ENCODE data around the gene CFLAR.
A peak's percentile ranks its signal among the peaks of the same experiment; 100 is the strongest.

The CFLAR gene

DNA sequence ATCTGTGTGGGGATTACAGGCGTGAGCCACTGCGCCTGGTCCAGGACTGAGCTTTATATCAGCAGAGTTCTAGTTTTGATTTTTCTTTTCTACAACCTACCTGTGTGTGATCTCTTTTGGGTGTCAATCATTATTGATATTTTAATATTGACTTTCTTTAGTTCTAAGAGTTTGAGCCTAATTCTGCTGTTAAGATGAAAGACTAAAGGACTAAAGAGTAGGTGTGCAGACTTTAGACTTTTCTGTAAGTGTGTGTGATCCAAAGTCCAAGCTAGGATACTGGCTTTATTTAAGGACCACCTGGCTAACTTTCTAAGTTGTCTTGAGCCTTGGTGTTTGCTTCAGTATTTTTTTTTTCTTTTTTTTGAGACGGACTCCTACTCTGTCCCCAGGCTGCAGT is 79.4 kb downstream of the CFLAR start:
- no peaks in the 10 kb centered on the region for H3K9me3 ChIP-seq (ENCODE audit: control insufficient read depth in 1 of 2, low read length in 2 of 2)
- H3K27ac ChIP-seq (ENCODE audit: low read depth, low read length): no peak overlapping the region
- H3K9ac ChIP-seq (ENCODE audit: low read depth in 1 of 2, low read length in 2 of 2): no peak overlapping the region
- peaks cover 47 to 49% of the 10 kb centered on the region in 2 donors for H3K4me1 ChIP-seq (ENCODE audit: control insufficient read depth in 1 of 2, insufficient read depth in 2 of 2, low read length in 2 of 2)
- peak overlapping the region in 1 of 2 donors; percentile 10 for H3K4me3 ChIP-seq (ENCODE audit: low read depth in 1 of 2, low read length in 2 of 2)
- no peaks in the 10 kb centered on the region for H3K27me3 ChIP-seq (ENCODE audit: control insufficient read depth in 1 of 2, insufficient read depth in 2 of 2, low read length in 2 of 2)
- peaks cover 28 to 32% of the 10 kb centered on the region in 2 donors for H3K36me3 ChIP-seq (ENCODE audit: control insufficient read depth in 1 of 2, insufficient read depth in 2 of 2, low read length in 2 of 2)

DNA sequence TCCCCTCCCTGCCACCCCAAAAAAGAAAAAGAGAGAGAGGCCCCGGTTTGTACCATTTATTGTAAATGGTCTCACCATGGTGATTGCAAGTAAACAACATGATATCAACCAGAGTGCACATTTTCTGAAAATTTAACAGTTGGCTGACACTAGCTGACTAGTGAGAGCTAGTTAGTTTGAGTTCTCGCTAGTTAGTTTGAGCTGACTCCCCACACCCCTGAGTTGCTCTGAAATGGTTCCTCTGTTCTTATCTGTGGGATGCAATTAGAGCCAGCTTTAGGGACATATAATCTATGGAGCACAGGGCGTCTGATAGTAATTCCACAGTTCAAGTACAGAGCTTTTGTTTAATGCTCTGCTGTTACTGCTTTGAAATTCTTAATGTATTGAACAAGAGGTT is 80.0 kb downstream of the CFLAR start:
- Histone ChIP-seq H3K27me3 (ENCODE audit: control insufficient read depth in 1 of 2, insufficient read depth in 2 of 2, low read length in 2 of 2) (no peaks in the 10 kb centered on the region), H3K9me3 (ENCODE audit: control insufficient read depth in 1 of 2, low read length in 2 of 2) (no peaks in the 10 kb centered on the region), H3K36me3 (ENCODE audit: control insufficient read depth in 1 of 2, insufficient read depth in 2 of 2, low read length in 2 of 2) (peaks cover 31 to 35% of the 10 kb centered on the region in 2 donors), H3K4me1 (ENCODE audit: control insufficient read depth in 1 of 2, insufficient read depth in 2 of 2, low read length in 2 of 2) (peaks cover 46% of the 10 kb centered on the region in 2 donors), H3K27ac (ENCODE audit: low read depth, low read length) (no peak overlapping the region), H3K4me3 (ENCODE audit: low read depth in 1 of 2, low read length in 2 of 2) (peak overlapping the region in 1 of 2 donors; percentile 10), H3K9ac (ENCODE audit: low read depth in 1 of 2, low read length in 2 of 2) (no peak overlapping the region)

GRCh38 chr2:201196803-201197202 is 80.8 kb downstream of the CFLAR start:
- H3K9ac ChIP-seq (ENCODE audit: low read depth in 1 of 2, low read length in 2 of 2): no peak overlapping the region
- no peak overlapping the region for H3K27ac ChIP-seq (ENCODE audit: low read depth, low read length)
- no peak overlapping the region for H3K4me3 ChIP-seq (ENCODE audit: low read depth in 1 of 2, low read length in 2 of 2)
- no peaks in the 10 kb centered on the region for H3K9me3 ChIP-seq (ENCODE audit: control insufficient read depth in 1 of 2, low read length in 2 of 2)
- no peaks in the 10 kb centered on the region for H3K27me3 ChIP-seq (ENCODE audit: control insufficient read depth in 1 of 2, insufficient read depth in 2 of 2, low read length in 2 of 2)
- peaks cover 24 to 41% of the 10 kb centered on the region in 2 donors for H3K36me3 ChIP-seq (ENCODE audit: control insufficient read depth in 1 of 2, insufficient read depth in 2 of 2, low read length in 2 of 2)
- peaks cover 38% of the 10 kb centered on the region in 2 donors for H3K4me1 ChIP-seq (ENCODE audit: control insufficient read depth in 1 of 2, insufficient read depth in 2 of 2, low read length in 2 of 2)

GRCh38 chr2:201197781-201198180 is 81.8 kb downstream of the CFLAR start:
- no peak overlapping the region for H3K9ac ChIP-seq (ENCODE audit: low read depth in 1 of 2, low read length in 2 of 2)
- H3K27me3 ChIP-seq (ENCODE audit: control insufficient read depth in 1 of 2, insufficient read depth in 2 of 2, low read length in 2 of 2): no peaks in the 10 kb centered on the region
- no peak overlapping the region for H3K27ac ChIP-seq (ENCODE audit: low read depth, low read length)
- H3K9me3 ChIP-seq (ENCODE audit: control insufficient read depth in 1 of 2, low read length in 2 of 2): no peaks in the 10 kb centered on the region
- H3K36me3 ChIP-seq (ENCODE audit: control insufficient read depth in 1 of 2, insufficient read depth in 2 of 2, low read length in 2 of 2): peaks cover 24 to 46% of the 10 kb centered on the region in 2 donors
- peaks cover 31 to 33% of the 10 kb centered on the region in 2 donors for H3K4me1 ChIP-seq (ENCODE audit: control insufficient read depth in 1 of 2, insufficient read depth in 2 of 2, low read length in 2 of 2)
- H3K4me3 ChIP-seq (ENCODE audit: low read depth in 1 of 2, low read length in 2 of 2): no peak overlapping the region

GRCh38 chr2:201199847-201200246 is 83.9 kb downstream of the CFLAR start:
- Histone ChIP-seq H3K36me3 (ENCODE audit: control insufficient read depth in 1 of 2, insufficient read depth in 2 of 2, low read length in 2 of 2) (peaks cover 24 to 50% of the 10 kb centered on the region in 2 donors), H3K27ac (ENCODE audit: low read depth, low read length) (no peak overlapping the region), H3K4me1 (ENCODE audit: control insufficient read depth in 1 of 2, insufficient read depth in 2 of 2, low read length in 2 of 2) (peaks cover 17 to 21% of the 10 kb centered on the region in 2 donors), H3K9me3 (ENCODE audit: control insufficient read depth in 1 of 2, low read length in 2 of 2) (no peaks in the 10 kb centered on the region), H3K9ac (ENCODE audit: low read depth in 1 of 2, low read length in 2 of 2) (no peak overlapping the region), H3K27me3 (ENCODE audit: control insufficient read depth in 1 of 2, insufficient read depth in 2 of 2, low read length in 2 of 2) (no peaks in the 10 kb centered on the region), H3K4me3 (ENCODE audit: low read depth in 1 of 2, low read length in 2 of 2) (no peak overlapping the region)

GRCh38 chr2:201200345-201200744 is 84.4 kb downstream of the CFLAR start:
- Histone ChIP-seq H3K4me1 (ENCODE audit: control insufficient read depth in 1 of 2, insufficient read depth in 2 of 2, low read length in 2 of 2) (peaks cover 14 to 18% of the 10 kb centered on the region in 2 donors), H3K27ac (ENCODE audit: low read depth, low read length) (no peak overlapping the region), H3K4me3 (ENCODE audit: low read depth in 1 of 2, low read length in 2 of 2) (no peak overlapping the region), H3K36me3 (ENCODE audit: control insufficient read depth in 1 of 2, insufficient read depth in 2 of 2, low read length in 2 of 2) (peaks cover 24 to 50% of the 10 kb centered on the region in 2 donors), H3K9me3 (ENCODE audit: control insufficient read depth in 1 of 2, low read length in 2 of 2) (no peaks in the 10 kb centered on the region), H3K9ac (ENCODE audit: low read depth in 1 of 2, low read length in 2 of 2) (no peak overlapping the region), H3K27me3 (ENCODE audit: control insufficient read depth in 1 of 2, insufficient read depth in 2 of 2, low read length in 2 of 2) (no peaks in the 10 kb centered on the region)

DNA sequence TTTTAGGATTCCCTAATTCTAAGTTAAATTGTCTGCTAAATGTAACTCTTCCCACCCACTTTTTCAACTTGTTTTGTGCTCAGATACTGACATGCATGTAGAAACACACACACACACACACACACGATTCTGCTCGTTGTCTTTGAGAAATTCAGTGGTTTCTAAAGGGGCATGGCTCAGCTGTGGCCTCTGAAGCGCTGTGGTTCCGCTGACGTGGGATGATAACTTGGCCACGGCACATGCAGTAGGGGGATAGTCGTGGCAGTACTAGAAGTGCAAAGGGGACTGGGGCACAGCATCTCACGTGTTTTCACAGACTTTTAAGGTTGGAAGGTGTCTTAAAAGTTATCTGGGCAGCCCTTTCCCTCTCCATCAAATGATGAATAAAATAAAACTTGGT is 85.4 kb downstream of the CFLAR start:
- Histone ChIP-seq H3K4me3 (ENCODE audit: low read depth in 1 of 2, low read length in 2 of 2) (no peak overlapping the region), H3K27ac (ENCODE audit: low read depth, low read length) (no peak overlapping the region), H3K4me1 (ENCODE audit: control insufficient read depth in 1 of 2, insufficient read depth in 2 of 2, low read length in 2 of 2) (peaks cover 4 to 10% of the 10 kb centered on the region in 2 donors), H3K9ac (ENCODE audit: low read depth in 1 of 2, low read length in 2 of 2) (no peak overlapping the region), H3K9me3 (ENCODE audit: control insufficient read depth in 1 of 2, low read length in 2 of 2) (no peaks in the 10 kb centered on the region), H3K36me3 (ENCODE audit: control insufficient read depth in 1 of 2, insufficient read depth in 2 of 2, low read length in 2 of 2) (peaks cover 16 to 50% of the 10 kb centered on the region in 2 donors), H3K27me3 (ENCODE audit: control insufficient read depth in 1 of 2, insufficient read depth in 2 of 2, low read length in 2 of 2) (no peaks in the 10 kb centered on the region)

GRCh38 chr2:201203916-201204654 is 88.1 kb downstream of the CFLAR start:
- H3K9me3 ChIP-seq (ENCODE audit: control insufficient read depth in 1 of 2, low read length in 2 of 2): no peaks in the 10 kb centered on the region
- peaks cover 0 to 6% of the 10 kb centered on the region in 2 donors for H3K4me1 ChIP-seq (ENCODE audit: control insufficient read depth in 1 of 2, insufficient read depth in 2 of 2, low read length in 2 of 2)
- no peak overlapping the region for H3K9ac ChIP-seq (ENCODE audit: low read depth in 1 of 2, low read length in 2 of 2)
- H3K4me3 ChIP-seq (ENCODE audit: low read depth in 1 of 2, low read length in 2 of 2): no peak overlapping the region
- H3K27me3 ChIP-seq (ENCODE audit: control insufficient read depth in 1 of 2, insufficient read depth in 2 of 2, low read length in 2 of 2): no peaks in the 10 kb centered on the region
- no peak overlapping the region for H3K27ac ChIP-seq (ENCODE audit: low read depth, low read length)
- H3K36me3 ChIP-seq (ENCODE audit: control insufficient read depth in 1 of 2, insufficient read depth in 2 of 2, low read length in 2 of 2): peaks cover 17 to 46% of the 10 kb centered on the region in 2 donors

GRCh38 chr2:201204655-201205514 is 88.9 kb downstream of the CFLAR start:
- no peak overlapping the region for H3K27ac ChIP-seq (ENCODE audit: low read depth, low read length)
- peaks cover 20 to 47% of the 10 kb centered on the region in 2 donors for H3K36me3 ChIP-seq (ENCODE audit: control insufficient read depth in 1 of 2, insufficient read depth in 2 of 2, low read length in 2 of 2)
- no peaks in the 10 kb centered on the region for H3K27me3 ChIP-seq (ENCODE audit: control insufficient read depth in 1 of 2, insufficient read depth in 2 of 2, low read length in 2 of 2)
- H3K9ac ChIP-seq (ENCODE audit: low read depth in 1 of 2, low read length in 2 of 2): no peak overlapping the region
- no peak overlapping the region for H3K4me3 ChIP-seq (ENCODE audit: low read depth in 1 of 2, low read length in 2 of 2)
- no peaks in the 10 kb centered on the region for H3K9me3 ChIP-seq (ENCODE audit: control insufficient read depth in 1 of 2, low read length in 2 of 2)
- H3K4me1 ChIP-seq (ENCODE audit: control insufficient read depth in 1 of 2, insufficient read depth in 2 of 2, low read length in 2 of 2): peaks cover 0 to 6% of the 10 kb centered on the region in 2 donors

GRCh38 chr2:201205515-201205849 is 89.5 kb downstream of the CFLAR start:
- Histone ChIP-seq H3K4me3 (ENCODE audit: low read depth in 1 of 2, low read length in 2 of 2) (no peak overlapping the region), H3K27me3 (ENCODE audit: control insufficient read depth in 1 of 2, insufficient read depth in 2 of 2, low read length in 2 of 2) (no peaks in the 10 kb centered on the region), H3K9me3 (ENCODE audit: control insufficient read depth in 1 of 2, low read length in 2 of 2) (no peaks in the 10 kb centered on the region), H3K36me3 (ENCODE audit: control insufficient read depth in 1 of 2, insufficient read depth in 2 of 2, low read length in 2 of 2) (peaks cover 22 to 47% of the 10 kb centered on the region in 2 donors), H3K27ac (ENCODE audit: low read depth, low read length) (no peak overlapping the region), H3K4me1 (ENCODE audit: control insufficient read depth in 1 of 2, insufficient read depth in 2 of 2, low read length in 2 of 2) (peaks cover 0 to 6% of the 10 kb centered on the region in 2 donors), H3K9ac (ENCODE audit: low read depth in 1 of 2, low read length in 2 of 2) (no peak overlapping the region)

Data from duodenal mucosa (tissue), 2 donors.